H1 (cell line): ENCODE measurements around the gene SLC16A8.

ENCODE experiments used
- BACH1 ChIP-seq: IDR thresholded peaks from 2 replicates; pipeline ENCODE4 v1.6.1; 2012; ENCODE audit warnings: low read length, improper control_type of control experiment
- CTCF ChIP-seq, 3 experiments: IDR thresholded peaks; 1 replicate in 2 of 3; 2 replicates in 1 of 3; pipeline versions ENCODE4 v1.5.1 to v1.6.1; 2011; ENCODE audit warnings: low read length in 3 of 3, mild to moderate bottlenecking in 3 of 3, inconsistent platforms in 2 of 3, low read depth in 1 of 3, moderate library complexity in 1 of 3; ENCODE audit not compliant: insufficient read depth in 1 of 3; ENCODE audit errors: control extremely low read depth in 1 of 3
- EZH2 ChIP-seq: fragments of 200-600 bp; sonication (generic); IDR thresholded peaks from 2 replicates; pipeline ENCODE4 v1.7.1; 2012; ENCODE audit warnings: low read depth, mild to moderate bottlenecking, moderate library complexity, low read length, inconsistent platforms; ENCODE audit not compliant: severe bottlenecking
- GTF2F1 ChIP-seq: IDR thresholded peaks from 2 replicates; pipeline ENCODE4 v1.6.1; 2012; ENCODE audit warnings: low read depth, low read length, improper control_type of control experiment, borderline replicate concordance
- JUN ChIP-seq: IDR thresholded peaks from 2 replicates; pipeline ENCODE4 v1.6.1; 2011; ENCODE audit warnings: low read depth, mild to moderate bottlenecking, improper control_type of control experiment, low read length
- JUND ChIP-seq: IDR thresholded peaks from 2 replicates; pipeline ENCODE4 v1.6.1; 2011; ENCODE audit warnings: mild to moderate bottlenecking, improper control_type of control experiment, low read length
- NRF1 ChIP-seq: IDR thresholded peaks from 2 replicates; pipeline ENCODE4 v1.6.1; 2011; ENCODE audit warnings: mild to moderate bottlenecking, low read depth, low read length, improper control_type of control experiment
- POLR2A ChIP-seq, 2 experiments: IDR thresholded peaks; 1 replicate in 1 of 2; 2 replicates in 1 of 2; pipeline ENCODE4 v1.6.1; 2011; ENCODE audit warnings: low read depth in 2 of 2, low read length in 2 of 2, mild to moderate bottlenecking in 2 of 2; ENCODE audit errors: control extremely low read depth in 1 of 2
- SP2 ChIP-seq: IDR thresholded peaks from 2 replicates; pipeline ENCODE4 v1.6.1; 2012; ENCODE audit warnings: mild to moderate bottlenecking, low read length, inconsistent platforms
- TCF12 ChIP-seq: IDR thresholded peaks from 2 replicates; pipeline ENCODE4 v1.6.1; 2011; ENCODE audit warnings: low read depth, mild to moderate bottlenecking, low read length
- YY1 ChIP-seq: IDR thresholded peaks from 2 replicates; pipeline ENCODE4 v1.6.1; 2011; ENCODE audit warnings: low read depth, mild to moderate bottlenecking, low read length
- ZNF274 ChIP-seq: IDR thresholded peaks from 2 replicates; pipeline ENCODE4 v1.7.0; 2012; ENCODE audit warnings: low read length, borderline replicate concordance; ENCODE audit errors: extremely low read depth

- TF ChIP-seq SP2 (no peak), POLR2A (IDR thresholded peaks at IDR 0.05; ENCODE audit: control extremely low read depth in 1 of 2, low read depth in 2 of 2, low read length in 2 of 2) (no peak), GTF2F1 (no peak), CTCF (IDR thresholded peaks at IDR 0.05; ENCODE audit: control extremely low read depth in 1 of 3, insufficient read depth in 1 of 3, low read depth in 1 of 3, low read length in 3 of 3) (no peak), YY1 (no peak), ZNF274 (no peak), BACH1 (no peak), JUN (no peak), NRF1 (no peak), EZH2 (no peak), TCF12 (no peak), JUND (no peak)
Measured at GRCh38 chr22:38038890-38039812, 44.8 kb downstream of the SLC16A8 start.
